Breast epithelium (tissue), 3 donors: ENCODE data around the gene GPHN.

ENCODE experiments used
- POLR2A ChIP-seq: fragments of 450-650 bp; IDR thresholded peaks from one replicate; pipeline ENCODE4 v1.6.1; 2016; ENCODE audit warnings: antibody characterized with exemption, mild to moderate bottlenecking, moderate library complexity
- POLR2AphosphoS5 ChIP-seq, 3 donors: sonication (generic); formaldehyde crosslinking; IDR thresholded peaks; one replicate each; pipeline ENCODE4 v1.6.1; 2017; ENCODE audit warnings: antibody characterized with exemption in 3 of 3
- TF ChIP-seq, protein P1 (sequence below), 3 donors: fragments of 450-650 bp; IDR thresholded peaks; one replicate each; pipeline ENCODE4 v1.5.1; 2016 to 2017; ENCODE audit warnings: antibody characterized with exemption in 3 of 3, mild to moderate bottlenecking in 3 of 3, moderate library complexity in 3 of 3

DNA sequence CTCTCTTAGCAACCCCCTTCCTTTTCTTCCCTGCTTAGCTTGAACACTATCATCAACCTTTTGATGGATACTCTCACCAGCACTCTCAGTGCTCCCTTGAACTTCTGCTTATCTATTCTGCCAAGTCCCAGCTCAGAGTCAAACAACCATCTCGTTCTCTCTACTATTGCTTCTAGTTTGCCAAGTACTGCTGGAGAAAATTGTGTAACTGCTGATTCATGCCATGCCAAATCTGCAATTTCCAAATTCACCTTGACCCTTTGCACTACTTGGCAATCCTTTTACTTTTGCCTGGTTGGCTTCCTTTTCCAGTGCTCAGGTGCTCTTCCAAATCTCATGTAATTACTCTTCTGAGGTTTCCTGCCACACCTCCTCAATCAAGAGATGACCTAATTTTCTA, 24.6 kb upstream of the GPHN start:
- TF ChIP-seq, protein P1, sequence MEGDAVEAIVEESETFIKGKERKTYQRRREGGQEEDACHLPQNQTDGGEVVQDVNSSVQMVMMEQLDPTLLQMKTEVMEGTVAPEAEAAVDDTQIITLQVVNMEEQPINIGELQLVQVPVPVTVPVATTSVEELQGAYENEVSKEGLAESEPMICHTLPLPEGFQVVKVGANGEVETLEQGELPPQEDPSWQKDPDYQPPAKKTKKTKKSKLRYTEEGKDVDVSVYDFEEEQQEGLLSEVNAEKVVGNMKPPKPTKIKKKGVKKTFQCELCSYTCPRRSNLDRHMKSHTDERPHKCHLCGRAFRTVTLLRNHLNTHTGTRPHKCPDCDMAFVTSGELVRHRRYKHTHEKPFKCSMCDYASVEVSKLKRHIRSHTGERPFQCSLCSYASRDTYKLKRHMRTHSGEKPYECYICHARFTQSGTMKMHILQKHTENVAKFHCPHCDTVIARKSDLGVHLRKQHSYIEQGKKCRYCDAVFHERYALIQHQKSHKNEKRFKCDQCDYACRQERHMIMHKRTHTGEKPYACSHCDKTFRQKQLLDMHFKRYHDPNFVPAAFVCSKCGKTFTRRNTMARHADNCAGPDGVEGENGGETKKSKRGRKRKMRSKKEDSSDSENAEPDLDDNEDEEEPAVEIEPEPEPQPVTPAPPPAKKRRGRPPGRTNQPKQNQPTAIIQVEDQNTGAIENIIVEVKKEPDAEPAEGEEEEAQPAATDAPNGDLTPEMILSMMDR (IDR thresholded peaks at IDR 0.05) = no peak
- TF ChIP-seq POLR2A = no peak
- TF ChIP-seq POLR2AphosphoS5 (IDR thresholded peaks at IDR 0.05) = peak in 2 of 3 donors; percentile 25 to 82
